ENCODE measurements around the gene NEK8.
A peak's percentile ranks its signal among the peaks of the same experiment; 100 is the strongest.

Gene NEK8

DNA sequence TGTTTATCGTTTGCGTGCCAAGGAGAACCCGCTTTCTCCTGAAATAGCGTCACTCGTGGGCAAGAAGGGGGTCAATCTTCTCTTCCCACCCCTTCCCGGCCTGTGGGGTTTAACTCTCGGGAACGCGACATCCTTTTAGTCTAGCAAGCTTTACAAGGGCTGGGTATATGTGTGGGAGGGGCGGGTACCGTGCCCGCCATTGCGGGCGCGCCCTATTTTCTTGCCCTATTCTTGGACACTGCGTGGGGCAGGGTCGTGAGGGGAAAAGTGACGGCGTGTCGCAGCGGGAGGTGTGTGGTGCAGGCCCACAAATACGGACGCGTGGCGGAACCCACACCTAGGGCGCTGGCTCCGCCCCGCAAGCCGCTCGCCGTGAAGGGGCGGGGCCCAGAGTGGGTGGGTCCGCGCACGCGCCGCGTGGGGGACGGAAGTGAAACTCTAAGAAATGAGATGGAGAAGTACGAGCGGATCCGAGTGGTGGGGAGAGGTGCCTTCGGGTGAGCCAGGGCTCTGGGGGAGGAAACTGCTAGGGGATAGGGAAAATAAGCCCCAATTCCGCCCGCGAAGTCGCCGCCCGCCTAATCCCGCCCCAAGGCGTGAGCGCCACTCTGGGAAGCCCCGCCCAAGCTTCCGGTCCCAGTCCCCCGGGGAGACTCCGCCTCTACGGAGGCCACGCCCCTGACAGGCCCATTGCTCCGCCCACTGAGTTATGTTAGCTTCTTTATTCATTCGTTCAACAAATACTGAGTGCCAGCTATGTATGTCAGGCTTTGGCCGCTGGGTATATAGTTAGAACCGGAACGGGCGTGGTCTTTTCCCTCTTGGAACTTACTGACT, at the start of gene NEK8:
Gene NEK8 (plus strand): TSS at position 425 of the 837 bp plus-strand sequence. CDS start 26 bp downstream, at position 451.
- DNase-seq = peak; percentile 99 to 100

DNA sequence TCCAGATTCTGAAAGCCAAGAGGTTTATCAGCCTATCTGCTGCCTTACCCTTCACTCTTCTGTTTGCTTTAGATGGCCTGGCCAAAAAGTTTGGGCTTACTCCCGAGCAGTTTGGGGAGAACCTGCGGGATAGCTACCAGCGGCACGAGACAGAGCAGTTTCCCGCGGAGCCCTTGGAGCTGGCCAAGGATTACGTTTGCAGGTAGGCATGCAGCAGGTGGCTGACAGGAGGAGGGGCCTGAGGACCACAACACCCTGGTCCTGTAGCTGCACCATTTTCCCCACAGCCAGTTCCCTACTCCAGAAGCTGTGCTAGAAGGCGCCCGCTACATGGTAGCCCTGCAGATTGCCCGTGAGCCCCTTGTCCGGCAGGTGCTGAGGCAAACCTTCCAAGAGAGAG, 45.9 kb upstream of the NEK8 start:
- no peak for DNase-seq

DNA sequence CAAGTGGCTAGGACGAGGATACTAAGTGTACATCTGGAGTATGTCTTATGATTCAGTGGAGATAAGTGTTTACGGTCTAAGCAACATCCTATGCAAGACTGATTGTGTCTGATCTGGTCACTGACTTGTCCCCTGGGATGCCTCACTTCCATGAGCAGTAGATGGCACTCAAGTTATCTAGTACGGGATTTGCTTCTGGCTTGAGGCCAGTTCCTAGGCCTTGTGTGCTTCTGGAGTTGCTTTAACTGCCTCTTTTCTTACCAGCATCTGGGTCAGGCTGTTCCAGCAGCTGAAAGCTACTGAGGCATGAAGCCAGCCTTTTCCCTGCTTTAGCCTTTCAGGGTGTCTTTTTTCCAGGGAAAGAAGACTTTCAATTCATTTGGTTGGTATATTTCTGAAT, 43.6 kb upstream of the NEK8 start:
- no peak for DNase-seq

DNA sequence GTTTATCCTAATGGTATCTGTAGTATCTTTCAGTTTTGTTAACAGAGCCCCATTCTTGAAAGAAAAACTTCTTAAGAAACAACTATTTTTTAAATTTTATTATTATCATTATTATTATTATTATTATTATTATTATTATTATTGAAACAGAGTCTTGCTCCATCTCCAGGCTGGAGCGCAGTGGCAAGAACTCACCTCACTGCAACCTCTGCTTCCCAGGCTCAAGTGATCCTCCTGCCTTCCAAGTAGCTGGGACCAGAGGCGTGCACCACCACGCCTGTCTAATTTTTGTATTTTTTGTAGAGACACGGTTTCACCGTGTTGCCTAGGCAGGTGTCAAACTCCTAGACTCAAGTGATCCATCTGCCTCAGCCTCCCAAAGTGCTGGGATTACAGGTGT, 43.2 kb upstream of the NEK8 start:
- no peak for DNase-seq

DNA sequence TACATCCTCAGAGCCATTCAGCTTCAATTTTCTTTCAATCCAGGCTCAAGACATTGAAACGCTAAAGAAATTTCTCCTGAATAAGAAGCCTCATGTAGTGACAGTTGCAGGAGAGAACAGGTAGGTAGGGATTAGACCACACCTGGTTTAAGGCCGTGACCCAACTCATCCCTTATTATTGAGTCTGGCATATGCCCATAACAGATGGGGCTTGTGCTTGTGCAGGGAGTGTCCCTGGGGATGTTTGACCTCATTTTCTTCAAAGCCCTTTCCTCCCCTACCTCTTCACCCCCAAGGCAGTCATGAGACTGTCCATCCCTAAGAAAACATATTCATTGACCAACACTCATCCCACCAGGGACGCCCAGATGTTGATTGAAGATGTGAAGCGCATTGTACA, 42.3 kb upstream of the NEK8 start:
- DNase-seq = no peak

DNA sequence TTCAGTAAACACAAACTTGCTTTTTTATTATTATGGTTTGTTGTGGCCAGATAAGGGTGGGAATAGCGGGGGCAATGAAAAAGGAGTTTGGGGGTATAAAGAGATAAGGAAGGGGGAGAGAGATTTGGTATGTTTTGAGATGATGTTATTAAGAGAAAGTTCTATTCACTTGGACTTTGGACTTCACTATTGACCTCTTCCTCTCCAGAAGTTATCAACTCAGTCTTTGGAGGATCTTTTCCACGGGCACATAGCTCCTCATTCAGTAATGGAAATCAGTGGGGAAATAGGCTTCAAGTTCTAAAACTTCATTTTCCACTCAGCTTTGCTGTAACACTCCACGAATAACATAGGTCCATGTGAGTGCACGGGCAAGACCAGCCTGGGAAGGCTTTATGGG, 40.1 kb upstream of the NEK8 start:
- no peak for DNase-seq

DNA sequence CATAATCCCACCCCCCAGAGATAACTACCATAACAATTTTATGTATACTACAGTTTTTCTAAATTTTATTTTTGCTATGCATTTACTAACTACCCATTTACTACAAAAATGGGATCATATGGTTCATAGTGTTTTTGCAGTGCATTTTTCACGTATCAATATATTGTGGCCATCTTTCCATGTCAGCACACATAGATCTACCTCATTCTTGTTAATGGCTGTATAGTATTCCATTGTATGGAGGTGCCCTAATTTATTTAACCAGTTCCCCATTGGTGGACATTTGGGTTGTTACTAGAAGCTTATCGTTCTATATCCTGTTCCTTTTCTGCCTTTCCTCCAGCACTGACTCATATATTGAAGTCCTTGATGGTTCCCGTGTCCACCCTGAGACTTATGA, 39.6 kb upstream of the NEK8 start:
- DNase-seq = no peak

DNA sequence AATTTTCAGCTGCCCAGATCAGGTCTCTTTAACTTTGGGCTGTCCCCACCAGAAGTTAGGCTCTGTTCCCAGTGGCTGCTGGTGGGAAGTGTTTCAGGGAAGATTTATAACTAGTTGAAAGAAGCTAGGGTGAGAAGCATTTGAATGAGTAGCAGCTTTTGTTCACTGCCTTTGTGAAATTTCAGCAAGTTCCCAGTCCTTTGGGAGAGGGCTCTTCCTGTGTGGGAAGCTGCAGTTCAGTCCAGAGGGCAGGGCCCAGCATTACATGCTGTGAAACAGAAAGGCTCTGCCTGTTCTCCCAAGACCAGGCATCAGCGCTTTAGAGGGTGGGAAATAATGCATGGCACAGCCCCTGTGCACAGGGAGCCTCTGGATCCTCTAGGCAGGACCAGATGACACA, 34.7 kb upstream of the NEK8 start:
- no peak for DNase-seq

DNA sequence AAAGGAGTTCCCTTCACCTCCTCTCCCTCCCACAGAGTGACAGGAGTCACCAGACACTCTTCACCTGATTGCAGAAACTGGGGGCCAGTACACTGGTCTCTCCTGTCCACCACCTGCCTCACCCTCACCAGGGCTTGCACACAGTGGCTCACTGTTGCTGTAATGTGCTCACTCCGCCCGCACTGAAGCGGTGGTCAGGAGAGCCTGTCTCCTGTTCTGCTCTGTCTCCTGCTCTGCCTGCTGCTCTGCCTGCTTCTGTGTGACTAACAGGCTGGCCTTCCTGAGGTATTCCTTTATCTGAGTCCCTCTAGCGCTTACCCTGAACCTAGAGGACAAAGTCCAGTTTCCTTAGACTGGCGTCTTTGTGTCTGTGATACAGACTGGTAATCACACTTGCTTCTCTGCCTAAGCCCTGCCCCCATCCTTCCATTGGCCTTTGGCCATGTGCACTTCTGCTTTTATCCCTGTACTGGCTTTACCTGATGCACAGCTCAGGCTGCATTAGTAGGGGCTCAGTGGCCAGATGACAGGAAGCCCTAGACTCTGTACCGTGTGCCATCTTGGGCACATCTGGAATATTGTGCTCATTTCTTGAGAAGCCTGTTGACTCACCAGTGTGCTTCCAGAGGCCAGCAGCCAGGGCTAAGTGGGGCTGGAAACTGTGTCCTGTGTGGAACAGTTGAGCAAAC, 30.2 kb upstream of the NEK8 start:
- peak in 1 of 2 experiments; percentile 20 for DNase-seq

DNA sequence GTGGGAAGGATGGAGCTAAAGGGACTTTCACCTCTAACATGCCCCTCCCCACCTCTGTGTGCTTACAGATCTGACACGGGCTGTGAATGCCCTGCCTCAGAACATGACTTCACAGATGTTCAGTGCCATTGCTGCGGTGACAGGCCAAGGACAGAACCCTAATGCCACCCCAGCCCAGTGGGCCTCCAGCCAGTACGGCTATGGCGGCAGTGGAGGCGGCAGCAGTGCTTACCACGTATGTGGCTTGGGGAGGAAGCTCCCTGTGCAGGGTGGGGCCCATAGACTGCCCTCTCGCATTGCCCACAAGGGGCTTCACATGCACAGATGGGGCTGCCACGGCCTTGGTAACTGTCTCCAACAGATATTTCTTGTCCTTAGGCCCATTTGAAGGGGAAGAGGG, 28.3 kb upstream of the NEK8 start:
- no peak for DNase-seq

DNA sequence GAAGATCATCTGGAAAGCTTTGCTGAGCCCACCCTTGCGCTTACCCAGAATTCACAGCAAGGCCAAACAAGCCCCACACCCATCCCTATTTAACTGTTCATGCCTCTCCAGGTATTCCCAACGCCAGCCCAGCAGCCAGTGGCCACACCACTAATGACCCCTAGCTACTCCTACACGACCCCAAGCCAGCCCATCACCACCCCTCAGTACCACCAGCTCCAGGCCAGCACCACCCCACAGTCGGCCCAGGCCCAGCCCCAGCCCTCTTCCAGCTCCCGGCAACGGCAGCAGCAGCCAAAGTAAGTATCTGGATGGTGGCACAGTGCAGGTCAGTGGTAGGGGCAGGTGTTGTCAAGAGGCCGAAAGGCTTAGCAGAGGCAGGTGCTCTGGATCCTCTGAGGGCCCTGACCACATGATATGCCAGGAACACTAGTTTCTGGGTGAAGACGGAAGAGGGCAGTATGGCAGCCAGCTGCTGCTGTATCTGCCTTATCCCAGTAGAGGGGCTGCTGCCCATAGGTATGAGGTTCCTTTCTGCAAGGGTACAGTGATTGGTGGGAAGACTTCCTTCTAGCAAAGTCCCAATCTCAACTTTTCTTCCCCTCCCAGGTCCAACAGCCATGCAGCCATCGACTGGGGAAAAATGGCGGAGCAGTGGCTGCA, 27.6 kb upstream of the NEK8 start:
- DNase-seq = no peak

DNA sequence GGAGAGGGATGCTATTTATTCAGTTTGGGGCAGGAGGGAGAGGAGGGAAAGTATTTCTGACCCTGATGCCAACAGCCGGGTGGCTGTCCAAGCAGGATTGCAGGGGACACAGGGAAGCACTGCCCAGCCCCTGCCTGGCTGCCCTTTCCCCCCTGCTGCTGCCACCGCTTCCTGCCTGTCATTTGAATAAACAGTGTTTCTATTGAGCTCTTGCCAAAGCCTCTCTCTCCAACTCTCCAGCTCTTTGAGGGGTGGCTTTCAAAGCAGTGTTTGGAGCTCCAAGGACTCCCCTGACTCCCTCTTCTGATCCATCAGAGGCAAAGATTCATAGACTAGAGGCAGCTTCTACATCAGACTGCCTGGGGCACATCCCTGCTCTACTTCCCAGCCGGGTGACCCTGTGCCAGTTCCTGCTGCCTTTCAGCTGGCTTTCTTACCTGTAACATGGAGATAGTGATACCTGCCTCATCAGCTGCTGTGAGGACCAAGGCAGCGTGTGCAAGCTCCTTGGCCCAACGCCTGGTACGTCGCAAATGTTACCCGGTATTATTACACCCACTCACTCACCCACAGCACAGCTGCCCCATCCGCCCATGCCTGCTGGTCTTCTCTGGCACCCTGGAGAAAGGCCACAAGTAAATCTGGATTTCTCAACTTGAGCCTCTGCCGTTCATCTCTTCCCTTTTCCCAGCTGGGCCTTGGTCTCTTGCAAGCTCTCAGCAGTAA, 26.4 kb upstream of the NEK8 start:
- no peak for DNase-seq

DNA sequence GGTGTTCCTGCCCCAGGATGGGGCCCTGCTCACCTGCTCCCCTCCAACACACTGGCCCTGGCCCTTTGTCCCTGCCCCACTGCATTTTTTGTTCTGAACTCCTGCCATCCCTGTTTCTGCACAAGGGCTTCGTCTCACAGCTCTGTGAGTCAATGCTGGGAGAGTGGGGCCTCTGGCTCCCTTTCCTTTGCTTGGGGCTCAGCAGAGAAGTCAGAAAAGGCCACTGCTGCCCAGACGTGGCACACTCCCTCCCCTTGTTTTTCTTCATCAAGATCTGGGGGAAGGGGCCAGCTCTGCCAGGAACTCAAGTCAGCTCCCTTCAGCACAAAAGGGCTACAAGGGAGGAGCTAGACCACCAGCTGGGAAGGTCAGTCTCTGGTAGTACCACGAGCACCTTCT, 25.8 kb upstream of the NEK8 start:
- DNase-seq = no peak

DNA sequence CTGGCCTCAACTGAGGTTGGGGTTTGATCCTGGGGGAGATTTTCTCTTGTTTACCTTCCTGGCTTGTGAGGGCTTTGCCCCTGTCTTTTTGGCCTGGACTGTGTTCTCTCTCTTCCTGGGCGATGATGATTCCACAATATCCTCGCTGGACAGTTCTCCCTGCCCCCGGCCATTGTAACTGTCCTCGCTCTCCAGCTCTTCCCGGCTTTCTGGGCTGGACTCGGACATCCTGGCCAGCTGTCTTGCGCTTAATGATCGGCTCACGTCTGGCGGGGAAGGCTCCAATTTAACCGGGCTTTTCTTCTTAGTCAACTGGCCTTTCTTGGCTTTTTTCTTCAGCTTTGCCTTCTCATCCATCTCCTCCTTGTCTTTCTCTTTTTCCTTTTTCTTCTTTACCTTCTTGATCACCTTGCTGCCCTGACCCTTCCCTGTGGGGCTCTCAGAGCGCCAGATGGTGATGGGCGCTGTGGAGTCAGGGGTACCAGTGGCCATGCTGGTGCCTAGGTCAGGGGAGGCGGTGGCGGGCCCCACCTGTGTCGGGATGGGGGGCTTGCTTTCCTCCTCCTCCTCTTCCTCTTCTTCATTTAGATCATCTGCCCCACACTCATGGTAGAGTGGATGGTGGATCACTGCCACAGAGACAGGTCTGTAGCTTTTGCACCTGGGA, 24.9 kb upstream of the NEK8 start:
- no peak for DNase-seq

DNA sequence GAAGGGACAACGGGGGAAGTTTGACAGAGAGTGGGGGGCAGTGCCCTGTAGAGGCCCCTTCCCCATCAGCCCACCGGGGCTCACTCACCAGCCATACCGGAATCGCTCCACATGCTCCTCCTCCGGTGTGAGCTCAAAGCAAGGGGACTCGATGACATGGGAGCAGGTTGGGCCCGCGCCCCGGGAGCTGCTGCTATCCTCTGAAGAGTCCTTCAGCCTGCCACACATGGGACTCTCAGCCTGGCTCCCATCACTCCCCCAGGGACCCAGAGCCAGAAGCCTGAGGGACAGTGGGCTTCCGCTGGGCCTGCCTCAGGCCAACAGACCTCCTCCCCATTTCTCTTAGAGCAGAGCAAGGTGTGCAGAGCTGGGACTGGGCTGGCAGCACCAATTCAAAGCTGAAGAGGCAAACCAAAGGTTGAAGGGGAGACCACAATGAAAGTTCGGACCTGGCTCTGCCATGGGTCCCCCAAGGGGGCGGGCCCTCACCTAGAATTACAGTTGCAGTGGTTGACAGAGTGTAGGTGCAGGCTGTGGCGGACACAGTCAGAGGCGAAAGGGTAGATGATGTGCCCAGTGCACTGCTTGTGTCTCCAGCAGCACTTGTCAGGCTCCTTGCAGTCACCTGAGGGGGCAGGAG, 24.2 kb upstream of the NEK8 start:
- no peak for DNase-seq

DNA sequence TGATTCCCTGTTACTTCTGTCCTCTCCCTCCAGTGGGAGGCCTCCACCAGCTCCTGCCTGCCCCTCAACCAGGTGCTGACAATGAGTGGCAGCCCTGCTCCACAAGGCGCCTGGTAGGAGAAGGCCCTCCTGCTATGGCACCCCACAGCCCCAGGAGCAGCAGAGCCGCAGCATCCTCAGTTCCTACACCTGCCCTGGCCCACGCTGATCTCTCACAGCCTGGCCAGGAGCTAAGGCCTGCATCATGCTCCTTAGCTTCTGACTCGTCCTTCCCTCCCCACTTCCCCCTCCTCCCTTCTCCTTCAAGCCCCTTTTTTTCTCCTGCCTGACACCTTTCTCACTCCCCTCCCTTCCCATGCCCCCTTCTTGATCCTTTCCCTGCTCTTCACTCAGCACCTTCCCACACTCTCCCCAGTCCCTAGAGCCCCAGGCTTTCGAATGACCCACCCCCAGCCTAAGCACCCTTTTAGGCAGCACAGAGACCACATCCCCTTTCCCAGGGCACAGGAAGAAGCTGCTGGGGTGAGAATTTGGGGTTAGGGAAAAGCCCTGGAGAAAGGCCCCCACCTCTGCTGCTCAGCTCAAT, 23.4 kb upstream of the NEK8 start:
- DNase-seq = no peak

DNA sequence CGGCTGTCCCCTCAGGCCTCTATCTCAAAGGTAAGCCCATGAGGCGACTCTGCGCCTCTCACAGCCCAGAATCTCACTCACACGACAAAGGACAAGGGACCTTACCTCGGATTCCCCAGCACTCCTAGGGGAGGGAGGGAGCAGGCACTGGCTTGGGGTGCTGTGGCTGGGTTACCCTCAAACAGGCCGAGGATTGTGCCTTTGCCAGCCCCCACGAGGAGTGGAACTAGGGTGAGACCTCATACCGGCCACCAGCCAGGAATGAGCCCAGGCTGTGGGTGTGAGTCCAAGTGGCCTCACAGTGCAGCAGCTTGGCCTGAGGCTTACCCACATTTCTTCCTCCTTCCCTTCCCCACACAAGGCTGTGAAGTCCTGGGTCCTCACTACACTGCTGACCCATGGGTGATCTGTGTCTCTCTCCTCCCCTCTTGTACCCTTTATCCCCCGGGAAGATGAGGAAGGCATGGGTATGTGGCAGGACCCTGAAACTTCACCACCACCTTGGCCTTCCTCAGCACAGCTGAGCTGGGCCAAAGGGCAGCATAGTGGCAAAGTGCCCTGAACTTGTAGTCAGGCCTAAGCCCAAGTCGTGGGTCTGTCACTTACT, 22.8 kb upstream of the NEK8 start:
- DNase-seq = no peak

DNA sequence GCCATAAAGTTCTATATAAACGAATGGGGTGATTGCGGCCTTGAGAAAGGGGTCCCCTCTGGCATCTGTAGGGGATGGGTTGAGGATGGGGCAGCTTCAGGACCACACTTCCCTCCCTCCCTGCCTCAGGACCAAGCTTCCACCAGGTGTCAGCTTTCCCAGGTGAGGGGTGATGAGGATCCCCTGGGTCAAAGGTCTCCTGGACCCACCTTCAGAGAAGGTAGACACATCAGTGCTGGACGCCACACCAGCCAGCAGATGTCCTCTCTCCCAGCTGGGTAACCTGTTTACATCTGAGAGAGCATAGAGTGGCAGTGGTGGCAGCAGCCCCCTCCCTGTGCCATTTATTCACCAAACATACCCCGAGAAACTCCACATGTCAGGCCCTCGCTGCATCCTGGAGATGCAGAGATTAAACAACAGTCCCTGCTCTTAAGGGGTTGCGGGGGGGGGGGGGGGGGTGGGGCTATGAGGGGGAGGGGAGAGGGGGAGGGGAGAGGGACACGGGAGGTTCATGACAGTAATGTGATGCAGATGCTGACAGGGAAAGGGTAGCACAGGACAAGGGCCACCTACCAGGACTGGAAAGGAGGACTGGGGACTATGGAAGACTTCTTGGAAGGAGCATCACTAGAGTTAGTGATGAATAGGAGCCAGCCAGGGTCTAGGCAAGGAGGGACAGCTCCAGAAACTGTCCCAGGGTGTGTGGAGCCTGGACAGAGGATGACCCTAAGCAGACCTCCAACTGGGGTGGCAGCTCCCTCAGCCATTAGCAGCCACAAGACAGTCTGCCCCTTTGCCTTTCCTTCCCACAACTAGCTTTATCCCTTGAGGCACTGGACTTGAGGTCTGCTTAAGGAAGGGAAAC, 21.9 kb upstream of the NEK8 start:
- no peak for DNase-seq

DNA sequence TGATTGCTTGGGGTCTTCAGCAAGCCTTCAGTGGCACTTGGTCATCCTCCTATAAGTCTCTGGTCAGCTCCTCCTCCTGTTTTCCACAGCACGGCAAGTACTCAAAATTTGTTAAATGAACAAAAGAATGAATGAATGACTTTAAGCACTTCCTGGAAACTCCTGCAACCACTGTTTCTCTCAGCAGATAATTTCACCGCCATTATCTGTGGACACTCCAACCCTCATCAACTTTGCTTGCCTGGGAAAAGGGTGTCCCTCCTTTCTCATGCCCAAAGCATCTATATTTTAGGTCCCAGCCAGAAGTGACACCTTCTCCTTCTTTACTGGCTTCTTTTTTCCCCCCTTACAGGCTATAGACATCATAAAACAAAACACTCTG, 21.3 kb upstream of the NEK8 start:
- DNase-seq = no peak

Data from activated CD4-positive, alpha-beta T cell treated with anti-CD3 and anti-CD28 coated beads, Interleukin-2, amount 50 U/mL, for 48 hours (primary cell).